Measurements from ENCODE around the gene UCKL1. TPM values are rescaled to one million over a fixed set of nuclear protein-coding genes. Genes with fewer than 3 reads are reported as not detected.
A peak's percentile ranks its signal among the peaks of the same experiment; 100 is the strongest.
"Not testable (repeated sequence)": the region's sequence is repeated elsewhere in the genome, so short reads cannot be mapped to it uniquely, and the experiment has no call there.

Gene UCKL1
- total RNA-seq, 1 donor from 2014 or later: 33.4 TPM

GRCh38 chr20:63976980-63977738 is 20.9 kb upstream of the UCKL1 start:
- no peak for FAIRE-seq

GRCh38 chr20:63976511-63976910 is 20.3 kb upstream of the UCKL1 start:
- H3K4me2 ChIP-seq (ENCODE audit: low read length); H3K27me3 Mint-ChIP-seq (ENCODE audit: low read depth, unreplicated experiment); FAIRE-seq; H3K36me3 Mint-ChIP-seq (ENCODE audit: low read depth, unreplicated experiment); H3K4me3 Mint-ChIP-seq (ENCODE audit: unreplicated experiment); H3K27ac Mint-ChIP-seq (ENCODE audit: unreplicated experiment); H3K27me3 ChIP-seq (ENCODE audit: insufficient read depth, low read length); H3K27ac ChIP-seq (ENCODE audit: low read depth, low read length); H3K9me3 ChIP-seq (ENCODE audit: insufficient read depth, low read depth, low read length); H2AFZ ChIP-seq (ENCODE audit: low read depth, low read length); H4K20me1 ChIP-seq (ENCODE audit: insufficient read depth, low read length); H3K36me3 ChIP-seq (ENCODE audit: insufficient read depth, low read length); H3K4me3 ChIP-seq (ENCODE audit: insufficient read depth, low read depth, low read length); DNase-seq (ENCODE audit: low read depth); H3K9ac ChIP-seq (ENCODE audit: low read length); H3K79me2 ChIP-seq (ENCODE audit: insufficient read depth, low read length); H3K9me3 Mint-ChIP-seq (ENCODE audit: unreplicated experiment): not testable (repeated sequence)
- H3K4me1 Mint-ChIP-seq (ENCODE audit: low read depth, unreplicated experiment): peaks cover 28% of the 10 kb centered on the region
- H3K4me1 ChIP-seq (ENCODE audit: insufficient read depth, low read length): peaks cover 42% of the 10 kb centered on the region

More at GRCh38 chr20:63976980-63977738, 20.9 kb upstream of the UCKL1 start:
- Histone ChIP-seq H3K4me1 (ENCODE audit: insufficient read depth, low read length) (peaks cover 46% of the 10 kb centered on the region), H4K20me1 (ENCODE audit: insufficient read depth, low read length) (peaks cover 4% of the 10 kb centered on the region), H3K9ac (ENCODE audit: low read length) (peak overlapping the region; percentile 36), H3K27ac (ENCODE audit: low read depth, low read length) (no peak overlapping the region), H3K36me3 (ENCODE audit: insufficient read depth, low read length) (no peaks in the 10 kb centered on the region), H3K9me3 (ENCODE audit: insufficient read depth, low read depth, low read length) (no peaks in the 10 kb centered on the region), H3K4me3 (ENCODE audit: insufficient read depth, low read depth, low read length) (peak overlapping the region; percentile 33), H3K27me3 (ENCODE audit: insufficient read depth, low read length) (no peaks in the 10 kb centered on the region), H3K4me2 (ENCODE audit: low read length) (peak overlapping the region; percentile 89), H3K79me2 (ENCODE audit: insufficient read depth, low read length) (peaks cover 10% of the 10 kb centered on the region), H2AFZ (ENCODE audit: low read depth, low read length) (peak overlapping the region; percentile 1)
- no peak for DNase-seq (ENCODE audit: low read depth)
- Mint-ChIP-seq H3K4me3 (ENCODE audit: unreplicated experiment) (no peak overlapping the region), H3K27me3 (ENCODE audit: low read depth, unreplicated experiment) (no peaks in the 10 kb centered on the region), H3K27ac (ENCODE audit: unreplicated experiment) (no peak overlapping the region), H3K4me1 (ENCODE audit: low read depth, unreplicated experiment) (peaks cover 31% of the 10 kb centered on the region), H3K9me3 (ENCODE audit: unreplicated experiment) (no peaks in the 10 kb centered on the region), H3K36me3 (ENCODE audit: low read depth, unreplicated experiment) (peaks cover 2% of the 10 kb centered on the region)
- TF ChIP-seq EZH2 (IDR thresholded peaks at IDR 0.05; ENCODE audit: insufficient read depth, low read length) (no peak), CTCF (IDR thresholded peaks at IDR 0.05; ENCODE audit: insufficient read depth, low read depth, low read length) (no peak)

GRCh38 chr20:63974402-63975200 is 18.4 kb upstream of the UCKL1 start:
- no peak overlapping the region for H3K27ac ChIP-seq (ENCODE audit: low read depth, low read length)
- Mint-ChIP-seq H3K36me3 (ENCODE audit: low read depth, unreplicated experiment) (peaks cover 2% of the 10 kb centered on the region), H3K9me3 (ENCODE audit: unreplicated experiment) (no peaks in the 10 kb centered on the region), H3K4me3 (ENCODE audit: unreplicated experiment) (peak overlapping the region; percentile 37), H3K27me3 (ENCODE audit: low read depth, unreplicated experiment) (no peaks in the 10 kb centered on the region), H3K27ac (ENCODE audit: unreplicated experiment) (no peak overlapping the region), H3K4me1 (ENCODE audit: low read depth, unreplicated experiment) (peaks cover 17% of the 10 kb centered on the region)
- DNase-seq (ENCODE audit: low read depth) (no peak), FAIRE-seq (no peak)
- no peak overlapping the region for H3K4me2 ChIP-seq (ENCODE audit: low read length)
- H3K4me3 ChIP-seq (ENCODE audit: insufficient read depth, low read depth, low read length): no peak overlapping the region
- H3K4me1 ChIP-seq (ENCODE audit: insufficient read depth, low read length): peaks cover 33% of the 10 kb centered on the region
- no peak overlapping the region for H3K9ac ChIP-seq (ENCODE audit: low read length)
- H4K20me1 ChIP-seq (ENCODE audit: insufficient read depth, low read length): peaks cover 4% of the 10 kb centered on the region
- H2AFZ ChIP-seq (ENCODE audit: low read depth, low read length): no peak overlapping the region
- no peaks in the 10 kb centered on the region for H3K36me3 ChIP-seq (ENCODE audit: insufficient read depth, low read length)
- no peaks in the 10 kb centered on the region for H3K27me3 ChIP-seq (ENCODE audit: insufficient read depth, low read length)
- H3K79me2 ChIP-seq (ENCODE audit: insufficient read depth, low read length): no peaks in the 10 kb centered on the region
- TF ChIP-seq CTCF (IDR thresholded peaks at IDR 0.05; ENCODE audit: insufficient read depth, low read depth, low read length) (no peak), EZH2 (IDR thresholded peaks at IDR 0.05; ENCODE audit: insufficient read depth, low read length) (no peak)
- H3K9me3 ChIP-seq (ENCODE audit: insufficient read depth, low read depth, low read length): no peaks in the 10 kb centered on the region

Data from astrocyte (in vitro differentiated cells and primary cell).